ENCODE data around the gene MEF2C.

MEF2C gene

DNA sequence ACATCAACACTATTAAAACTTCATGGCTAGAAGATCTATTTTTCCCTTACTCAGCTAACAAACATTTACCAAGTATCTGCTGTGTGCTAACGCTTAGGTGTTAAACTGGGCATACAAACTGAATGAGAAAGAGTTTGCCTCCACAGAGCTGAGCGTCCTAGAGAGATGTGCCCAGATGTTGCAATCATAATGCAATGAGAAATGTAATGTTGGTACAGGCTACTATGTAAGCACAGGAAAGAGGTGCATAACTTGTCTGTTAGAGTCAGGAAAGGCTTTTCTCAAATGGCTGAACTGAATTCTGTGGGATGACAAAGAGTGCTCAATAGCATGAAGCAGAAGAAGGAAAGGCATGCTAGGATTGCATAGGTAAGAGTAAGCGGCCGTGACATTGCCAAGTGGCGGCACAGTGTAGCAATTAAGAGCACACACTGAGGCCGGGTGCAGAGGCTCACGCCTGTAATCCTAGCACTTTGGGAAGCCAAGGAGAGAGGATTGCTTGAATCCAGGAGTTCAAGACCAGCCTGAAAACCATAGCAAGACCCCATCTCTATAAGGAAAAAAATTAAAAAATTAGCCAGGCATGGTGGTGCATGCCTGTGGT, 137.8 kb downstream of the MEF2C start:
- peak; percentile 30 for DNase-seq (ENCODE audit: low read depth)
- TF ChIP-seq, protein P1, sequence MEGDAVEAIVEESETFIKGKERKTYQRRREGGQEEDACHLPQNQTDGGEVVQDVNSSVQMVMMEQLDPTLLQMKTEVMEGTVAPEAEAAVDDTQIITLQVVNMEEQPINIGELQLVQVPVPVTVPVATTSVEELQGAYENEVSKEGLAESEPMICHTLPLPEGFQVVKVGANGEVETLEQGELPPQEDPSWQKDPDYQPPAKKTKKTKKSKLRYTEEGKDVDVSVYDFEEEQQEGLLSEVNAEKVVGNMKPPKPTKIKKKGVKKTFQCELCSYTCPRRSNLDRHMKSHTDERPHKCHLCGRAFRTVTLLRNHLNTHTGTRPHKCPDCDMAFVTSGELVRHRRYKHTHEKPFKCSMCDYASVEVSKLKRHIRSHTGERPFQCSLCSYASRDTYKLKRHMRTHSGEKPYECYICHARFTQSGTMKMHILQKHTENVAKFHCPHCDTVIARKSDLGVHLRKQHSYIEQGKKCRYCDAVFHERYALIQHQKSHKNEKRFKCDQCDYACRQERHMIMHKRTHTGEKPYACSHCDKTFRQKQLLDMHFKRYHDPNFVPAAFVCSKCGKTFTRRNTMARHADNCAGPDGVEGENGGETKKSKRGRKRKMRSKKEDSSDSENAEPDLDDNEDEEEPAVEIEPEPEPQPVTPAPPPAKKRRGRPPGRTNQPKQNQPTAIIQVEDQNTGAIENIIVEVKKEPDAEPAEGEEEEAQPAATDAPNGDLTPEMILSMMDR (conservative IDR thresholded peaks at IDR 0.05; ENCODE audit: low read length): no peak
- H3K4me3 ChIP-seq (ENCODE audit: low read length): no peak overlapping the region

DNA sequence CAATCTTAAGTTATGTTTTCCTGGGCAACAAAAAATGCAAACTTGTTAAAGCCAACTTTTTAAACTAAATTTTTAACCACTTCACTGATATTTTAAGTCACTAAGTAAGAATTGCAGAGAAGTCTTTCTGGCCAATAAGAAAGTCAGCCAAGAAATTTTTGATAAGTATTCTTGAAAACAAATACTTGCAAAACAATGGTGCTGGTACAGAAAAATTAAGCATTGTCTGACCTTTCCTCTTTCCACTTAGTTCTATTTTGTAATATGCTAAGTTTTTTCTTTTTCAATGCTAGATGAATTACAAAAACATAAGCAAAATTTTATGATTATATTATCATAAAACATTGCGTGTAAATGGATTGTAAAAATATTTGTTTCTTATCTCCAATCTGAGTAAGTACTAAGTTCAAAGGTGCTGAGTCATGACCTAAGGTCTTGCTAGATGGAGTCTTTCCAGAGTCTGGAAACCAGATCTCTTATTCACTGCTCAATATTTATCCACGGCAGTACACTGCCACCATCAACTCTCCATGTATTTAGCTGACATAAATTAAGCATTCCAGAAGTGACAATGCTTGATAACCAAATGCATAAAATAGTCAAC, 139.7 kb downstream of the MEF2C start:
- TF ChIP-seq, protein P1 (conservative IDR thresholded peaks at IDR 0.05; ENCODE audit: low read length): no peak
- H3K4me3 ChIP-seq (ENCODE audit: low read length): no peak overlapping the region
- DNase-seq (ENCODE audit: low read depth): no peak

DNA sequence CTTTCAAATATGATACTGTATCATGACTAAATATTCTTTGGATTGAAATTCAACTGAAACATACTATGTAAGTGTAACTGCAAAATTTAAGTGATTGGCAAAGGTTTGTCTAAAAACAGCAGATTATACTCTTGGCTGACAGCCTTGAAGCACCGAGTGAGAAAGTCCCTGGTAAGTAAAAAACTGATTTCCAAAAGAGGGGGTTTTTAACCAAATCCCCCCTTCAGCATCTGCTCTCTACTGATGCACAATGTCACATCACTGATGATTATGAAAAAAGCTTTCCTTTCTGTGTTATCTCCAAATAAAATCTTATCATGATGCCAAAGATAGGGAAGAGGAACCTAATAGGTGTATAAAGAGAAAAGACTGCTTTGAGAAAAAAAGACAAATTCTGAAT, 141.0 kb downstream of the MEF2C start:
- TF ChIP-seq, protein P1 (conservative IDR thresholded peaks at IDR 0.05; ENCODE audit: low read length): no peak

DNA sequence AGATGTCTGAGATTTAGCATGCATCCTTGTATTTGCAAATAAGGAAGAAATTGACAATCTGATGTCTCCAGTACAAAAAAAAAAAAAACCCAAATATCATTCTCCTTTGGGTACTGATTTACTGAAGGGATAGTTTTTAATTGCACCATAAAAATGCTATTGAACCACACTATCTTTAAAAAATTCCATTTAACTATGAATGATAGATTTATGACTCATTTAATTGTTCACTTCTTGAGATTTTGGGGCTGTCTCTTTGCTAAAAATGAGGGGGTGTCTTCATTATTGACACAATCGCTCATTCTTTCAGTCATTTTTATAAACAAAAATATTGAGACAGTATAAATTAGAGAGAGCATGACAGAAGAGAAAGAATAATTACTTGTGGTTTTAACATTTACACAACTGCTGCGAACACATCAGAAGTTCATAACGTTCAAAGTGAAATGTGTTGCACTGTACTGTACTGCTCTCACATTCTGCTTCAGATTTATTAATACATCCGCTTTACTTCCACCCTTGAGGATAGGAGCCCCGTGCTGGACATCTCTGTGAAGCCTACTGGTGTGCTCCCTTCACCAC, 142.3 kb downstream of the MEF2C start:
- peak; percentile 22 for DNase-seq (ENCODE audit: low read depth)
- H3K4me3 ChIP-seq (ENCODE audit: low read length): no peak overlapping the region
- TF ChIP-seq, protein P1 (conservative IDR thresholded peaks at IDR 0.05; ENCODE audit: low read length): no peak

More for the DNA sequence above, 141.0 kb downstream of the MEF2C start:
- DNase-seq (ENCODE audit: low read depth): no peak
- no peak overlapping the region for H3K4me3 ChIP-seq (ENCODE audit: low read length)

DNA sequence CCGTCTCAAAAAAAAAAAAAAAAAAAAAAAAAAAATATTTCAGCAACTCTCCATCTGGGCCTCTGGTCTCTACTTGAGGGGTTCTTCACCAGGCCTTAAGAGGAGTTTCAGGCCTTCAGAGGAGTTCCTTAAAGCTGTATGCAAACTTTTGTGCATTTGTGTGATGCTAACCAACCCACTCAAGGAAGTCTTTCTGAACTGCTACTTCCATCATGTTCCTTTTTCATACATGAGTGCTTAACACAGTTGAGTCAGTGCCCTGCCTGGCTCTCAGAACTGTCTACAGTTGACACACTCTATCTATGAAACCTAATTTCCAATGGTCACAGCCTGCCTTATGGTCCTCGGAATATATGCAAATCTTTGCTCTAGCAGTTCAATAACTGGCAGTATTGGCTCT, 146.5 kb downstream of the MEF2C start:
- TF ChIP-seq, protein P1 (conservative IDR thresholded peaks at IDR 0.05; ENCODE audit: low read length): no peak
- H3K4me3 ChIP-seq (ENCODE audit: low read length): no peak overlapping the region
- no peak for DNase-seq (ENCODE audit: low read depth)

DNA sequence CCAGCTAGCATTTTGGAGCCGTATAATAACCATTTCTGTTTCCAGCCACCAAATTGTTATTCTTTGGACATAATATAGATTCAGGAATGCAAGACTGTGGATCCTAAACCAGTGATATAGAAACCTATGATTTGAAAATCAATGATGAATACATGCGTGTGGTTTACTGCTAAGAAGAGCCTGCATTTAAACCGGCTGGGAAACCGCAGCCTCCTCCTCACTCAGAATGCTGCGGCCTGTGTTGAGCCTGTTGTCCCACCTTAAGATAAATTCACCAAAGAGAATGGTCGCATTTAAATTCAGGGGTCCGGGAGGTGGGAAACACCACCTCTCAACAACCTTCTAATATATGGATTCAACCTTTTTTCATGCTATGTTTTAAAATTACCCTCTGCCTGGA, 148.0 kb downstream of the MEF2C start:
- DNase-seq (ENCODE audit: low read depth): no peak
- no peak overlapping the region for H3K4me3 ChIP-seq (ENCODE audit: low read length)
- TF ChIP-seq, protein P1 (conservative IDR thresholded peaks at IDR 0.05; ENCODE audit: low read length): no peak

DNA sequence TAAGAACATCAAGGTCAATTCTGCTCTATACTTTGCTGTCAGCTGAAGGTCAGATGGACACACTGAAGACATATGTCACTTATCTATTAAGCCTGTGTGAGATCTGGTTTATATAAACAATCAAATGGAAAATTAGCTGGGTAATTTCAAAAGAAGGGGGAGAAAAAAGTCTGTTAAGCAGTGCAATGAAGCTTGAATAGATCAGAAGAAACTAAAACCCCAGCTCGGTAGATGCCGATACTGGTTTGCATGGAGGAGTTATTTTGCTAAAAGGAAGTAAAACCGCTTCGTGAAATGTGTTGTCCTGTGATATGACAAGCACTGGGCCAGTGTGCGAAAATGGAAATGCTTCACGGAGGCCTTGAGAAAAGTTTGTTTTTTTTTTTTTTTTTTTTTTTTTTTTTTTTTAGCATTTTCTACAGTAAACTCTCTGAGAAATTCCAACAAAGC, 148.8 kb downstream of the MEF2C start:
- no peak for DNase-seq (ENCODE audit: low read depth)
- TF ChIP-seq, protein P1 (conservative IDR thresholded peaks at IDR 0.05; ENCODE audit: low read length): no peak
- H3K4me3 ChIP-seq (ENCODE audit: low read length): no peak overlapping the region

Data from AG10803 (cell line).